Measurements from ENCODE around the gene ADH1C.
"Not testable (repeated sequence)": the region's sequence is repeated elsewhere in the genome, so short reads cannot be mapped to it uniquely, and the experiment has no call there.

The ADH1C gene

GRCh38 chr4:99352602-99353537 lies at the start of gene ADH1C:
Gene ADH1C, minus strand, starts transcription at chr4:99352746. Its CDS starts 71 bp downstream, at chr4:99352675.
- DNase-seq = no peak

GRCh38 chr4:99400831-99401230 lies 48.3 kb upstream of the ADH1C start:
- DNase-seq = no peak

- no peak for DNase-seq
Observed at GRCh38 chr4:99399017-99399416, 46.5 kb upstream of the ADH1C start.

GRCh38 chr4:99395595-99396364 lies 43.2 kb upstream of the ADH1C start:
- no peak for DNase-seq

- no peak for DNase-seq
Observed at GRCh38 chr4:99394896-99395295, 42.4 kb upstream of the ADH1C start.

- DNase-seq = no peak
Observed at GRCh38 chr4:99390055-99390454, 37.5 kb upstream of the ADH1C start.

- no peak for DNase-seq
Observed at GRCh38 chr4:99389606-99390005, 37.1 kb upstream of the ADH1C start.

GRCh38 chr4:99383833-99384392 lies 31.4 kb upstream of the ADH1C start:
- no peak for DNase-seq

GRCh38 chr4:99383399-99383798 lies 30.9 kb upstream of the ADH1C start:
- DNase-seq = no peak

- DNase-seq = no peak
Observed at GRCh38 chr4:99382745-99383360, 30.3 kb upstream of the ADH1C start.

- DNase-seq = no peak
Observed at GRCh38 chr4:99381588-99382175, 29.1 kb upstream of the ADH1C start.

- DNase-seq = no peak
Observed at GRCh38 chr4:99379571-99379970, 27.0 kb upstream of the ADH1C start.

GRCh38 chr4:99378876-99379275 lies 26.3 kb upstream of the ADH1C start:
- no peak for DNase-seq

- not testable (repeated sequence) for DNase-seq
Observed at GRCh38 chr4:99377341-99377740, 24.8 kb upstream of the ADH1C start.

- not testable (repeated sequence) for DNase-seq
Observed at GRCh38 chr4:99372464-99372863, 19.9 kb upstream of the ADH1C start.

GRCh38 chr4:99367817-99368216 lies 15.3 kb upstream of the ADH1C start:
- not testable (repeated sequence) for DNase-seq

GRCh38 chr4:99366491-99366890 lies 13.9 kb upstream of the ADH1C start:
- DNase-seq = no peak

GRCh38 chr4:99362768-99363167 lies 10.2 kb upstream of the ADH1C start:
- DNase-seq = no peak

GRCh38 chr4:99361899-99362275 lies 9.3 kb upstream of the ADH1C start:
- no peak for DNase-seq

- no peak for DNase-seq
Observed at GRCh38 chr4:99361268-99361898, 8.8 kb upstream of the ADH1C start.

- DNase-seq = no peak
Observed at GRCh38 chr4:99359480-99360204, 7.1 kb upstream of the ADH1C start.

GRCh38 chr4:99357948-99358347 lies 5.4 kb upstream of the ADH1C start:
- DNase-seq = no peak
